Upper lobe of left lung (tissue), 4 donors: ENCODE data around the gene CD79A.

Experiments used
- EP300 ChIP-seq, 4 donors: sonication (generic); formaldehyde crosslinking; IDR thresholded peaks; one replicate each; pipeline ENCODE4 v1.5.1; 2017; ENCODE audit warnings: antibody characterized with exemption in 4 of 4, control low read depth in 2 of 4
- POLR2A ChIP-seq, 4 donors: fragments of 450-650 bp; IDR thresholded peaks; one replicate each; pipeline ENCODE4 v1.5.1; 2016 to 2017; ENCODE audit warnings: antibody characterized with exemption in 4 of 4, mild to moderate bottlenecking in 2 of 4
- POLR2AphosphoS5 ChIP-seq, 2 donors: sonication (generic); formaldehyde crosslinking; IDR thresholded peaks; one replicate each; pipeline ENCODE4 v1.5.1; 2017; ENCODE audit warnings: antibody characterized with exemption in 2 of 2
- TF ChIP-seq, protein P1 (sequence below), 6 experiments: fragments of 450-650 bp in 4 of 6; fragments of 200-600 bp in 2 of 6; sonication (generic) in 2 of 6; IDR thresholded peaks; one replicate each; pipeline ENCODE4 v1.5.1; 2016 to 2019; ENCODE audit warnings: antibody characterized with exemption in 6 of 6

DNA sequence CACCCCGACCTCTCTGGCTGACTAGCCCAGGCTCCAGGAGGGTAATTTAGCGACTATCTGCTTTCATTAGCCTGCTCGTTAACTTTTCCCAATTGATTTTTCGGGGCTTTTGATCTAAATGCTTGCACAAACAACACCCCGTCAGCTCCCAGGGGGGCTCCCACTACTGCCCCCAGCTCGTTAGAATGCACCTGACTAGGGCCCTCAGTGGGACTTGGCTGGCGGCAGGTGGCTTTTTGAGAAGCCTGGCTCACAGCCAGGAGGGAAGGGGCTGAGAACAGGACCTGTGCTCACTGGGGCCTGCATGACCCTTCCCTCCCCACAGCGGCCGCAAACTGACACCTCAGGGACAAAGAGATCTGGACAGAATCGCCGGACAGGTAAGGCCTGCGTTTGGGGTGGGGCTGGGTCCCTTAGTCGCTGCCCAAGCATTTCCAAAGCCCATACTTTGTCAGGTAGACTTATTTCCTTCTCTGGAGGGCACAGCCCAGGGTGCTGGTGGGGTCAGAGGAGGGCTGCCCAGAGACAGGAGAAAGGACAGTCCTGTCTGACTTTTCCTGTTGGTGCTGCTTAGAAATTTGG lies 7.6 kb upstream of the CD79A start:
- TF ChIP-seq POLR2A (IDR thresholded peaks at IDR 0.05) (no peak), POLR2AphosphoS5 (IDR thresholded peaks at IDR 0.05) (no peak), EP300 (IDR thresholded peaks at IDR 0.05) (no peak)
- TF ChIP-seq, protein P1, sequence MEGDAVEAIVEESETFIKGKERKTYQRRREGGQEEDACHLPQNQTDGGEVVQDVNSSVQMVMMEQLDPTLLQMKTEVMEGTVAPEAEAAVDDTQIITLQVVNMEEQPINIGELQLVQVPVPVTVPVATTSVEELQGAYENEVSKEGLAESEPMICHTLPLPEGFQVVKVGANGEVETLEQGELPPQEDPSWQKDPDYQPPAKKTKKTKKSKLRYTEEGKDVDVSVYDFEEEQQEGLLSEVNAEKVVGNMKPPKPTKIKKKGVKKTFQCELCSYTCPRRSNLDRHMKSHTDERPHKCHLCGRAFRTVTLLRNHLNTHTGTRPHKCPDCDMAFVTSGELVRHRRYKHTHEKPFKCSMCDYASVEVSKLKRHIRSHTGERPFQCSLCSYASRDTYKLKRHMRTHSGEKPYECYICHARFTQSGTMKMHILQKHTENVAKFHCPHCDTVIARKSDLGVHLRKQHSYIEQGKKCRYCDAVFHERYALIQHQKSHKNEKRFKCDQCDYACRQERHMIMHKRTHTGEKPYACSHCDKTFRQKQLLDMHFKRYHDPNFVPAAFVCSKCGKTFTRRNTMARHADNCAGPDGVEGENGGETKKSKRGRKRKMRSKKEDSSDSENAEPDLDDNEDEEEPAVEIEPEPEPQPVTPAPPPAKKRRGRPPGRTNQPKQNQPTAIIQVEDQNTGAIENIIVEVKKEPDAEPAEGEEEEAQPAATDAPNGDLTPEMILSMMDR (IDR thresholded peaks at IDR 0.05): no peak
